Stomach (tissue), 9 donors: ENCODE results near the gene NARF. TPM values are rescaled to one million over a fixed set of nuclear protein-coding genes. Genes with fewer than 3 reads are reported as not detected.
A peak's percentile ranks its signal among the peaks of the same experiment; 100 is the strongest.

Experiments
- DNase-seq, 2 donors: peaks; one replicate each; pipeline versions ENCODE4 v3.0.0 to v3.0.0-alpha.2; 2013 to 2019
- H3K27ac ChIP-seq, 5 donors: fragments of 200-600 bp in 4 of 5; sonication (generic) in 4 of 5; one replicate each; pipeline ENCODE4 v1.5.1; 2013 to 2019; ENCODE audit warnings: mild to moderate bottlenecking in 1 of 5, moderate library complexity in 1 of 5
- H3K27me3 ChIP-seq, 3 donors: fragments of 200-600 bp; sonication (generic); one replicate each; pipeline ENCODE4 v1.5.1; 2017 to 2019; ENCODE audit warnings: mixed run types in 1 of 3
- H3K36me3 ChIP-seq, 4 donors: fragments of 200-600 bp; sonication (generic); 1 replicate in 3 of 4; 2 replicates in 1 of 4; pipeline ENCODE4 v1.5.1; 2016 to 2019
- H3K4me1 ChIP-seq, 4 donors: fragments of 200-600 bp; sonication (generic); one replicate each; pipeline ENCODE4 v1.5.1; 2016 to 2019
- H3K4me3 ChIP-seq, 4 donors: fragments of 200-600 bp; sonication (generic) in 3 of 4; one replicate each; pipeline ENCODE4 v1.5.1; 2016 to 2019; ENCODE audit warnings: mild to moderate bottlenecking in 1 of 4
- H3K9me3 ChIP-seq, 4 donors: fragments of 200-600 bp; sonication (generic); one replicate each; pipeline ENCODE4 v1.5.1; 2016 to 2019
- CTCF ChIP-seq, 7 experiments: fragments of 450-650 bp in 4 of 7; fragments of 200-600 bp in 3 of 7; sonication (generic) in 3 of 7; IDR thresholded peaks; one replicate each; pipeline ENCODE4 v1.5.1; 2016 to 2019; ENCODE audit warnings: antibody characterized with exemption in 7 of 7, control low read depth in 2 of 7, mild to moderate bottlenecking in 1 of 7
- EP300 ChIP-seq: sonication (generic); formaldehyde crosslinking; IDR thresholded peaks from one replicate; pipeline ENCODE4 v1.6.1; 2017; ENCODE audit warnings: antibody characterized with exemption
- POLR2A ChIP-seq, 4 donors: fragments of 450-650 bp; IDR thresholded peaks; one replicate each; pipeline ENCODE4 v1.6.1; 2016; ENCODE audit warnings: antibody characterized with exemption in 4 of 4, control low read depth in 2 of 4, mild to moderate bottlenecking in 1 of 4, moderate library complexity in 1 of 4
- POLR2AphosphoS5 ChIP-seq, 3 donors: sonication (generic); formaldehyde crosslinking; IDR thresholded peaks; one replicate each; pipeline ENCODE4 v1.6.1; 2016; ENCODE audit warnings: antibody characterized with exemption in 3 of 3
- WGBS, 5 donors: extraction: QIAGEN DNeasy Blood & Tissue Kit in 3 of 5; methylation state at CpG; one replicate each; pipeline versions ENCODE4 v1.1.5 to v1.1.7; 2013 to 2018; 5-methylcytosine and 5-hydroxymethylcytosine counted together
- intact Hi-C: fragments of 100-400 bp; cut with DNase I; formaldehyde crosslinking; loops from one replicate; pipeline ENCODE4 v1.15.1; 2023; ENCODE audit warnings: low total_unique reads
- polyA plus RNA-seq, 3 donors: library from polyadenylated mRNA; stranded (reverse); fragments of 200-250 nt; gene quantifications; one replicate each; pipeline ENCODE4 v1.2.3, GENCODE V29; 2013
- total RNA-seq, 5 donors: library from RNA; depleted of rRNA; stranded (reverse); fragments of >200 nt; gene quantifications; one replicate each; pipeline versions ENCODE4 v1.1.0 to v1.2.3, GENCODE V29; 2014 to 2016
- donor health status: healthy with polysubstance abuse.
- donor health status: Bipolar disorder and iron deficiency.
- donor health status: healthy.

The NARF gene
- total and polyA plus RNA-seq, 8 donors, result 29.4 to 83.9 (median 57.4) TPM

- peak in 1 of 2 donors; percentile 34 for DNase-seq
- Histone ChIP-seq H3K9me3 (no peaks in the 10 kb centered on the region), H3K4me3 (no peak overlapping the region), H3K27ac (peak overlapping the region in 3 of 5 donors; percentile 22 to 58 (median 53)), H3K27me3 (no peaks in the 10 kb centered on the region), H3K4me1 (peaks cover 5 to 31% (median 17%) of the 10 kb centered on the region in 4 donors), H3K36me3 (peaks cover 16 to 87% (median 76%) of the 10 kb centered on the region in 4 donors)
- intact Hi-C loops, result no loop called here
- no peak for TF ChIP-seq POLR2AphosphoS5 (IDR thresholded peaks at IDR 0.05)
- no peak for TF ChIP-seq POLR2A (IDR thresholded peaks at IDR 0.05)
- no peak for TF ChIP-seq EP300
- no peak for TF ChIP-seq CTCF (IDR thresholded peaks at IDR 0.05)
- 72 to 79% (median 75%) methylated on average over 22 of the region's 22 CpGs for WGBS, 5 donors
Observed at GRCh38 chr17:82440469-82440981, 18.0 kb upstream of the NARF start.

- peak in 1 of 2 donors; percentile 73 for DNase-seq
- 57 to 71% (median 62%) methylated on average over 14 to 17 of the region's 17 CpGs for WGBS, 5 donors
- no peaks in the 10 kb centered on the region for H3K27me3 ChIP-seq
- intact Hi-C loops, result no loop called here
- H3K4me1 ChIP-seq, result peaks cover 11 to 37% (median 23%) of the 10 kb centered on the region in 4 donors
- no peaks in the 10 kb centered on the region for H3K9me3 ChIP-seq
- TF ChIP-seq EP300 (no peak), CTCF (IDR thresholded peaks at IDR 0.05) (no peak), POLR2AphosphoS5 (IDR thresholded peaks at IDR 0.05) (no peak), POLR2A (IDR thresholded peaks at IDR 0.05) (no peak)
- H3K27ac ChIP-seq, result peak overlapping the region in 3 of 5 donors; percentile 22 to 58 (median 53)
- H3K4me3 ChIP-seq, result no peak overlapping the region
- H3K36me3 ChIP-seq, result peaks cover 16 to 87% (median 76%) of the 10 kb centered on the region in 4 donors
Observed at GRCh38 chr17:82440991-82441627, 17.4 kb upstream of the NARF start.

- Histone ChIP-seq H3K9me3 (no peaks in the 10 kb centered on the region), H3K27ac (peak overlapping the region in 1 of 5 donors; percentile 53), H3K4me3 (no peak overlapping the region), H3K36me3 (peaks cover 16 to 79% (median 75%) of the 10 kb centered on the region in 4 donors), H3K27me3 (no peaks in the 10 kb centered on the region), H3K4me1 (peaks cover 12 to 45% (median 30%) of the 10 kb centered on the region in 4 donors)
- DNase-seq, result no peak
- 79 to 88% (median 85%) methylated on average over 11 to 27 of the region's 27 CpGs for WGBS, 5 donors
- intact Hi-C loops, result no loop called here
- no peak for TF ChIP-seq POLR2A (IDR thresholded peaks at IDR 0.05)
- TF ChIP-seq CTCF (IDR thresholded peaks at IDR 0.05), result no peak
- TF ChIP-seq POLR2AphosphoS5 (IDR thresholded peaks at IDR 0.05), result no peak
- no peak for TF ChIP-seq EP300
Observed at GRCh38 chr17:82441691-82442487, 16.7 kb upstream of the NARF start.

- H3K27ac ChIP-seq, result no peak overlapping the region
- no peak for DNase-seq
- peaks cover 12 to 52% (median 30%) of the 10 kb centered on the region in 4 donors for H3K4me1 ChIP-seq
- H3K9me3 ChIP-seq, result no peaks in the 10 kb centered on the region
- H3K4me3 ChIP-seq, result no peak overlapping the region
- H3K27me3 ChIP-seq, result no peaks in the 10 kb centered on the region
- intact Hi-C loops, result no loop called here
- no peak for TF ChIP-seq POLR2AphosphoS5 (IDR thresholded peaks at IDR 0.05)
- TF ChIP-seq EP300, result no peak
- TF ChIP-seq POLR2A (IDR thresholded peaks at IDR 0.05), result no peak
- no peak for TF ChIP-seq CTCF (IDR thresholded peaks at IDR 0.05)
- WGBS, 5 donors, result 84 to 88% (median 87%) methylated on average over 21 to 28 of the region's 28 CpGs
- H3K36me3 ChIP-seq, result peaks cover 12 to 75% (median 69%) of the 10 kb centered on the region in 4 donors
Observed at GRCh38 chr17:82442643-82443464, 15.7 kb upstream of the NARF start.
